Endothelial cell of umbilical vein (primary cell): ENCODE measurements around the gene C16orf95. TPM values are rescaled to one million over a fixed set of nuclear protein-coding genes. Genes with fewer than 3 reads are reported as not detected.

Experiments
- BruUV-seq: library from RNA; stranded (reverse); fragments of 400-500 nt; replicated peaks from 2 replicates; lab custom pipeline; 2021; lab: Mats Ljungman, UMichigan
- CTCF ChIA-PET: fragments of 300-600, 350-600 bp; sonication (Branson Sonifier 250); formaldehyde crosslinking; loops from one replicate; lab custom pipeline; 2021; ENCODE audit warnings: antibody characterized with exemption, inconsistent platforms; lab: Charles Lee
- POLR2A ChIA-PET: fragments of 300-600, 350-600 bp; sonication (Branson Sonifier 250); formaldehyde crosslinking; loops from one replicate; lab custom pipeline; 2021; ENCODE audit warnings: antibody characterized with exemption, inconsistent platforms; lab: Charles Lee
- DNase-seq: peaks from one replicate; pipeline ENCODE4 v3.0.0-alpha.2; 2011; ENCODE audit warnings: low read depth, low spot score
- FAIRE-seq: peaks from 2 replicates; lab custom pipeline; 2011; peaks lifted over from hg19 to GRCh38; lab: Jason Lieb, UNC
- H2AFZ ChIP-seq: 2 replicates; pipeline ENCODE4 v1.6.0; 2012; ENCODE audit warnings: low read depth, low read length, control low read depth, inconsistent platforms
- H3K27ac ChIP-seq: 2 replicates; pipeline ENCODE4 v1.5.1; 2011; ENCODE audit warnings: low read depth, mild to moderate bottlenecking, control low read depth, low read length, moderate library complexity; ENCODE audit not compliant: insufficient read depth
- H3K27me3 ChIP-seq, 2 experiments: 2 replicates each; pipeline versions ENCODE4 v1.6.0 to v1.6.1; 2011; ENCODE audit warnings: low read length in 2 of 2, mixed read lengths in 1 of 2; ENCODE audit not compliant: control insufficient read depth in 2 of 2, insufficient read depth in 2 of 2
- H3K36me3 ChIP-seq, 2 experiments: 2 replicates in 1 of 2; 3 replicates in 1 of 2; pipeline ENCODE4 v1.5.1; 2011; ENCODE audit warnings: low read length in 2 of 2, mild to moderate bottlenecking in 1 of 2, moderate library complexity in 1 of 2; ENCODE audit not compliant: control insufficient read depth in 2 of 2, insufficient read depth in 2 of 2; ENCODE audit errors: extremely low read depth in 1 of 2
- H3K4me1 ChIP-seq: 3 replicates; pipeline ENCODE4 v1.5.1; 2011; ENCODE audit warnings: mild to moderate bottlenecking, low read length; ENCODE audit not compliant: control insufficient read depth, insufficient read depth; ENCODE audit errors: extremely low read depth
- H3K4me2 ChIP-seq: 2 replicates; pipeline ENCODE4 v1.6.1; 2011; ENCODE audit warnings: low read length, control low read depth, mixed read lengths; ENCODE audit not compliant: insufficient read depth
- H3K4me3 ChIP-seq, 3 experiments: fragments of 200-600 bp in 1 of 3; sonication (generic), shearing (Covaris generic) in 1 of 3; replicated peaks in 1 of 3; 2 replicates each; pipeline ENCODE4 v1.5.1; 2011 to 2016; ENCODE audit warnings: control low read depth in 3 of 3, low read length in 3 of 3, mild to moderate bottlenecking in 2 of 3, inconsistent platforms in 1 of 3, low read depth in 1 of 3, moderate library complexity in 1 of 3; ENCODE audit not compliant: insufficient read depth in 1 of 3
- H3K79me2 ChIP-seq: 2 replicates; pipeline ENCODE4 v1.6.0; 2012; ENCODE audit warnings: low read length, inconsistent platforms; ENCODE audit not compliant: control insufficient read depth, insufficient read depth
- H3K9ac ChIP-seq: replicated peaks from 2 replicates; pipeline ENCODE3; 2011; ENCODE audit warnings: low read length, control low read depth; ENCODE audit not compliant: insufficient read depth; ENCODE audit errors: extremely low read depth
- H3K9me1 ChIP-seq: replicated peaks from 3 replicates; pipeline ENCODE4 v1.6.0; 2011; ENCODE audit warnings: mild to moderate bottlenecking, low read length; ENCODE audit not compliant: control insufficient read depth, insufficient read depth; ENCODE audit errors: extremely low read depth
- H3K9me3 ChIP-seq: replicated peaks from 2 replicates; pipeline ENCODE4 v1.5.1; 2012; ENCODE audit warnings: low read length, inconsistent platforms; ENCODE audit not compliant: control insufficient read depth, insufficient read depth
- H4K20me1 ChIP-seq: replicated peaks from 2 replicates; pipeline ENCODE3; 2011; ENCODE audit warnings: mild to moderate bottlenecking, low read length; ENCODE audit not compliant: control insufficient read depth, insufficient read depth; ENCODE audit errors: extremely low read depth
- EZH2 ChIP-seq: IDR thresholded peaks from 2 replicates; pipeline ENCODE4 v1.6.1; 2012; ENCODE audit warnings: borderline replicate concordance, low read depth, mild to moderate bottlenecking, moderate library complexity, low read length, inconsistent platforms; ENCODE audit not compliant: severe bottlenecking
- FOS ChIP-seq: IDR thresholded peaks from 2 replicates; pipeline ENCODE4 v1.6.1; 2011; ENCODE audit warnings: mild to moderate bottlenecking, low read length, moderate library complexity, borderline replicate concordance; ENCODE audit not compliant: insufficient read depth
- GATA2 ChIP-seq: IDR thresholded peaks from 2 replicates; pipeline ENCODE4 v1.7.0; 2011; ENCODE audit warnings: low read depth, mild to moderate bottlenecking, moderate library complexity, mixed read lengths, low read length; ENCODE audit not compliant: insufficient read length, insufficient read depth
- JUN ChIP-seq: IDR thresholded peaks from 2 replicates; pipeline ENCODE4 v1.6.1; 2011; ENCODE audit warnings: borderline replicate concordance, low read depth; ENCODE audit not compliant: insufficient read length, insufficient read depth
- MYC ChIP-seq: IDR thresholded peaks from one replicate; pipeline ENCODE4 v1.6.1; 2011; ENCODE audit warnings: mild to moderate bottlenecking, low read depth, low read length
- POLR2A ChIP-seq: IDR thresholded peaks from 2 replicates; pipeline ENCODE4 v1.6.1; 2012; ENCODE audit warnings: low read depth, mild to moderate bottlenecking, control low read depth, low read length
- POLR2AphosphoS5 ChIP-seq: IDR thresholded peaks from 2 replicates; pipeline ENCODE4 v1.6.1; 2012; ENCODE audit warnings: low read depth, mild to moderate bottlenecking, control low read depth, low read length, moderate library complexity; ENCODE audit not compliant: insufficient read depth
- dilution Hi-C: fragments of 300-500 bp; cut with MboI; formaldehyde crosslinking; loops from one replicate; pipeline ENCODE4 v1.15.0; 2019; ENCODE audit warnings: low sequenced_read_pairs; ENCODE audit not compliant: extremely low pct_ligation_motif_present
- intact Hi-C: fragments of 100-400 bp; cut with micrococcal nuclease; formaldehyde crosslinking; loops from one replicate; pipeline ENCODE4 v1.10.0; 2022
- polyA plus RNA-seq, 4 experiments: library from polyadenylated mRNA; depleted of rRNA in 3 of 4; stranded (reverse) in 3 of 4; unstranded in 1 of 4; fragments of >200 nt; gene quantifications; 2 replicates each; pipeline versions ENCODE4 v1.2.1 to v1.2.3, GENCODE V29; 2011 to 2012; ENCODE audit warnings: missing spikeins in 1 of 4
- total RNA-seq: library from RNA; stranded (reverse); gene quantifications from 2 replicates; pipeline ENCODE4 v1.2.3, GENCODE V29; 2021
- TF ChIP-seq, protein P1 (sequence below), 2 donors: IDR thresholded peaks; 1 replicate in 1 of 2; 2 replicates in 1 of 2; pipeline ENCODE4 v1.5.1; 2011; ENCODE audit warnings: low read length in 2 of 2, mild to moderate bottlenecking in 2 of 2, moderate library complexity in 2 of 2, control low read depth in 1 of 2, inconsistent platforms in 1 of 2, low read depth in 1 of 2; ENCODE audit not compliant: insufficient read depth in 1 of 2; ENCODE audit errors: extremely low read depth in 1 of 2
- TF ChIP-seq, protein P2 (sequence below): IDR thresholded peaks from 2 replicates; pipeline ENCODE4 v1.6.1; 2011; ENCODE audit not compliant: insufficient read depth, insufficient read length

The C16orf95 gene
- total and polyA plus RNA-seq, 2 donors (not counting 3 experiments of a cell fraction or from before 2014, with no cell fraction given): 4.0 to 6.6 TPM

DNA sequence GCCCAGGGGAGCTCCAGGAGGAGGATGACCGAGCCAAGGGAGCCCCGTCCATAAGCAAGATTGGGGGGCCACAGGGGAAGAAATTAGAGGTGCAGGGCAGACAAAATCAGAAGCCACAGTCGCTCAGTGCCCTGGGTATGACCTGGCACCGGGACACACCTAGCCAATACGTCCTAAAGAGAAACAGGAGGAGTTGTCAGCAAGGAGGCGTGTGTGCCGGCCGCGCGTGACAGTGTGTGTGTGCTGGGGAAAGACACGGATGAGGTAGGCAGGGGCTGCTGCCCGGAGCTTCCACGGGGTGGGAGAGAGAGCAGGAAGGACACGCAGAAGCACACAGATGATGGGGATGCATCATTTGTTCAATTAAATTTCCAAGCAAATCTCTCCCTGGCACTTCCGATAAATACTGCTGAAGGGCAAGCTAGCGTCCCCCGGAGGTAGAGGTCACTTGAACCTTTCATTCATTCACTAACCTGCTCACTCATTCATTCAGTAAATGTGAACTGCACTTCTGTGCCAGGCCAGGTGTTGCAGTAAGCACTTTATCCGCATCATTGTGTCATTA is 38.0 kb downstream of the C16orf95 start:
- no peaks in the 10 kb centered on the region for H3K36me3 ChIP-seq
- H3K27ac ChIP-seq: no peak overlapping the region
- no peak for FAIRE-seq
- H3K27me3 ChIP-seq: no peaks in the 10 kb centered on the region
- no peaks in the 10 kb centered on the region for H3K9me1 ChIP-seq
- dilution Hi-C loops (no loop called here), intact Hi-C loops (loop anchor here (2.0 to 10.0 kb wide), 4 partner anchors 92 to 514 kb away; no protein-coding TSS in a partner anchor)
- H3K4me1 ChIP-seq: peaks cover 4% of the 10 kb centered on the region
- H3K9me3 ChIP-seq: no peaks in the 10 kb centered on the region
- no peak for DNase-seq
- BruUV-seq: no TSS peak
- CTCF ChIA-PET: interaction anchor here (0.6 to 7.2 kb wide), 61 partner anchors 9 to 1206 kb away, joined by 3 to 108 read pairs (median 4); partner anchors contain the start of gene FOXC2
- H4K20me1 ChIP-seq: no peaks in the 10 kb centered on the region
- H3K4me2 ChIP-seq: no peak overlapping the region
- no peak overlapping the region for H2AFZ ChIP-seq
- POLR2A ChIA-PET: no interaction called here
- no peak overlapping the region for H3K9ac ChIP-seq
- no peak for TF ChIP-seq JUN
- TF ChIP-seq GATA2: no peak
- no peak for TF ChIP-seq POLR2AphosphoS5
- no peak for TF ChIP-seq EZH2
- TF ChIP-seq POLR2A: no peak
- no peak for TF ChIP-seq MYC
- TF ChIP-seq, protein P1, sequence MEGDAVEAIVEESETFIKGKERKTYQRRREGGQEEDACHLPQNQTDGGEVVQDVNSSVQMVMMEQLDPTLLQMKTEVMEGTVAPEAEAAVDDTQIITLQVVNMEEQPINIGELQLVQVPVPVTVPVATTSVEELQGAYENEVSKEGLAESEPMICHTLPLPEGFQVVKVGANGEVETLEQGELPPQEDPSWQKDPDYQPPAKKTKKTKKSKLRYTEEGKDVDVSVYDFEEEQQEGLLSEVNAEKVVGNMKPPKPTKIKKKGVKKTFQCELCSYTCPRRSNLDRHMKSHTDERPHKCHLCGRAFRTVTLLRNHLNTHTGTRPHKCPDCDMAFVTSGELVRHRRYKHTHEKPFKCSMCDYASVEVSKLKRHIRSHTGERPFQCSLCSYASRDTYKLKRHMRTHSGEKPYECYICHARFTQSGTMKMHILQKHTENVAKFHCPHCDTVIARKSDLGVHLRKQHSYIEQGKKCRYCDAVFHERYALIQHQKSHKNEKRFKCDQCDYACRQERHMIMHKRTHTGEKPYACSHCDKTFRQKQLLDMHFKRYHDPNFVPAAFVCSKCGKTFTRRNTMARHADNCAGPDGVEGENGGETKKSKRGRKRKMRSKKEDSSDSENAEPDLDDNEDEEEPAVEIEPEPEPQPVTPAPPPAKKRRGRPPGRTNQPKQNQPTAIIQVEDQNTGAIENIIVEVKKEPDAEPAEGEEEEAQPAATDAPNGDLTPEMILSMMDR (IDR thresholded peaks at IDR 0.05; ENCODE audit: extremely low read depth in 1 of 2, insufficient read depth in 1 of 2, low read depth in 1 of 2, low read length in 2 of 2): no peak
- TF ChIP-seq, protein P2, sequence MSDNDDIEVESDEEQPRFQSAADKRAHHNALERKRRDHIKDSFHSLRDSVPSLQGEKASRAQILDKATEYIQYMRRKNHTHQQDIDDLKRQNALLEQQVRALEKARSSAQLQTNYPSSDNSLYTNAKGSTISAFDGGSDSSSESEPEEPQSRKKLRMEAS: no peak
- TF ChIP-seq FOS: no peak
- H3K4me3 ChIP-seq: no peak overlapping the region
- H3K79me2 ChIP-seq: no peaks in the 10 kb centered on the region
